ENCODE data around the gene JPH2.

GRCh38 chr20:44085616-44086434 lies 101.2 kb downstream of the JPH2 start:
- TF ChIP-seq POLR2AphosphoS5 (IDR thresholded peaks at IDR 0.05) (no peak), CTCF (IDR thresholded peaks at IDR 0.05) (no peak), POLR2A (IDR thresholded peaks at IDR 0.05) (no peak)
